HG03469 (cell line): ENCODE results near the gene TSSC4.
"Not testable (repeated sequence)": the region's sequence is repeated elsewhere in the genome, so short reads cannot be mapped to it uniquely, and the experiment has no call there.

ENCODE experiments used
- ATAC-seq: cut with Tn5 transposase; IDR thresholded peaks from one replicate; pipeline ENCODE4 v1.9.1; 2021; ENCODE audit warnings: mild to moderate bottlenecking, moderate library complexity, moderate number of reproducible peaks; ENCODE audit not compliant: unreplicated experiment

Gene TSSC4

GRCh38 chr11:2400069-2400761 lies at the start of gene TSSC4:
Gene TSSC4, plus strand, starts transcription at chr11:2400750. Its CDS starts 1,884 bp downstream, at chr11:2402634.
- peak; percentile 77 for ATAC-seq

GRCh38 chr11:2351701-2352100 lies 48.8 kb upstream of the TSSC4 start:
- no peak for ATAC-seq

GRCh38 chr11:2352420-2352819 lies 48.1 kb upstream of the TSSC4 start:
- no peak for ATAC-seq

- no peak for ATAC-seq
These were observed 45.4 kb upstream of the TSSC4 start for GRCh38 chr11:2355000-2355644.

- no peak for ATAC-seq
These were observed 43.3 kb upstream of the TSSC4 start for GRCh38 chr11:2357246-2357645.

GRCh38 chr11:2357651-2358050 lies 42.9 kb upstream of the TSSC4 start:
- ATAC-seq: not testable (repeated sequence)

GRCh38 chr11:2358754-2359442 lies 41.7 kb upstream of the TSSC4 start:
- no peak for ATAC-seq

GRCh38 chr11:2359557-2359956 lies 41.0 kb upstream of the TSSC4 start:
- ATAC-seq: no peak

- no peak for ATAC-seq
These were observed 40.4 kb upstream of the TSSC4 start for GRCh38 chr11:2360081-2360642.

GRCh38 chr11:2361565-2361964 lies 39.0 kb upstream of the TSSC4 start:
- ATAC-seq: no peak

- ATAC-seq: no peak
These were observed 38.1 kb upstream of the TSSC4 start for GRCh38 chr11:2362414-2362813.

GRCh38 chr11:2363130-2363529 lies 37.4 kb upstream of the TSSC4 start:
- ATAC-seq: no peak

GRCh38 chr11:2363577-2364370 lies 36.8 kb upstream of the TSSC4 start:
- no peak for ATAC-seq

GRCh38 chr11:2364386-2364785 lies 36.2 kb upstream of the TSSC4 start:
- not testable (repeated sequence) for ATAC-seq

GRCh38 chr11:2365571-2366210 lies 34.9 kb upstream of the TSSC4 start:
- ATAC-seq: no peak

GRCh38 chr11:2366276-2366675 lies 34.3 kb upstream of the TSSC4 start:
- no peak for ATAC-seq

- ATAC-seq: no peak
These were observed 33.8 kb upstream of the TSSC4 start for GRCh38 chr11:2366733-2367132.

GRCh38 chr11:2367266-2368160 lies 33.0 kb upstream of the TSSC4 start:
- no peak for ATAC-seq

GRCh38 chr11:2368178-2368850 lies 32.2 kb upstream of the TSSC4 start:
- no peak for ATAC-seq
